ENCODE measurements around the gene IPO11.

IPO11 gene

GRCh38 chr5:62575066-62575465 is 162.5 kb downstream of the IPO11 start:
- no peak for DNase-seq

- DNase-seq = no peak
These were observed 162.9 kb downstream of the IPO11 start for GRCh38 chr5:62575489-62575888.

GRCh38 chr5:62576570-62577170 is 164.1 kb downstream of the IPO11 start:
- DNase-seq = no peak

- no peak for DNase-seq
These were observed 164.9 kb downstream of the IPO11 start for GRCh38 chr5:62577488-62577887.

GRCh38 chr5:62578540-62578939 is 166.0 kb downstream of the IPO11 start, which contains the start of gene LRRC70:
Gene LRRC70 (plus strand): TSS chr5:62578819. CDS start chr5:62579439, 620 bp downstream.
- no peak for DNase-seq

- DNase-seq = no peak
These were observed 167.2 kb downstream of the IPO11 start for GRCh38 chr5:62579761-62580160.

- DNase-seq = no peak
These were observed 169.5 kb downstream of the IPO11 start for GRCh38 chr5:62581836-62582597.

- no peak for DNase-seq
These were observed 171.8 kb downstream of the IPO11 start for GRCh38 chr5:62584391-62584790.

GRCh38 chr5:62585306-62585705 is 172.7 kb downstream of the IPO11 start:
- no peak for DNase-seq

- DNase-seq = no peak
These were observed 173.2 kb downstream of the IPO11 start for GRCh38 chr5:62585751-62586150.

GRCh38 chr5:62587737-62588136 is 175.2 kb downstream of the IPO11 start:
- DNase-seq = no peak

GRCh38 chr5:62588668-62589067 is 176.1 kb downstream of the IPO11 start:
- DNase-seq = no peak

GRCh38 chr5:62589504-62589903 is 176.9 kb downstream of the IPO11 start:
- DNase-seq = no peak

GRCh38 chr5:62590387-62590786 is 177.8 kb downstream of the IPO11 start:
- DNase-seq = no peak

GRCh38 chr5:62592558-62592957 is 180.0 kb downstream of the IPO11 start:
- DNase-seq = no peak

GRCh38 chr5:62593331-62593730 is 180.8 kb downstream of the IPO11 start:
- DNase-seq = no peak

- no peak for DNase-seq
These were observed 181.9 kb downstream of the IPO11 start for GRCh38 chr5:62594364-62594984.

GRCh38 chr5:62596096-62596495 is 183.5 kb downstream of the IPO11 start:
- no peak for DNase-seq

GRCh38 chr5:62596691-62597090 is 184.1 kb downstream of the IPO11 start:
- DNase-seq = no peak

GRCh38 chr5:62597314-62597713 is 184.8 kb downstream of the IPO11 start:
- DNase-seq = no peak

GRCh38 chr5:62600560-62601252 is 188.1 kb downstream of the IPO11 start:
- no peak for DNase-seq

GRCh38 chr5:62603934-62604333 is 191.4 kb downstream of the IPO11 start:
- no peak for DNase-seq

GRCh38 chr5:62605638-62606037 is 193.1 kb downstream of the IPO11 start:
- no peak for DNase-seq

- no peak for DNase-seq
These were observed 194.3 kb downstream of the IPO11 start for GRCh38 chr5:62606878-62607277.
